Activated T-helper 2 cell treated with anti-CD3 and anti-CD28 coated beads, Interferon-gamma antibody, Interleukin-2, Interleukin-4, amounts not matched to agents 10 μg/mL and 5 μg/mL and 100 μg/mL, durations not matched to agents 14 hours and 24 hours and 36 hours (primary cell): ENCODE results near the gene PSMB9. TPM values are rescaled to one million over a fixed set of nuclear protein-coding genes. Genes with fewer than 3 reads are reported as not detected.
A peak's percentile ranks its signal among the peaks of the same experiment; 100 is the strongest.

ENCODE experiments used
- DNase-seq: peaks from one replicate; pipeline ENCODE4 v3.0.0; 2021; ENCODE audit warnings: low spot score
- H3K27ac Mint-ChIP-seq: one replicate; pipeline ENCODE4 v1.8.0; 2021; ENCODE audit warnings: mixed read lengths
- H3K27me3 Mint-ChIP-seq: one replicate; pipeline ENCODE4 v1.8.0; 2021; ENCODE audit warnings: low read depth, mixed read lengths
- H3K36me3 Mint-ChIP-seq: one replicate; pipeline ENCODE4 v1.8.0; 2021; ENCODE audit warnings: low read depth, mixed read lengths
- H3K4me1 Mint-ChIP-seq: one replicate; pipeline ENCODE4 v1.8.0; 2021; ENCODE audit warnings: low read depth, mixed read lengths
- H3K4me3 Mint-ChIP-seq: one replicate; pipeline ENCODE4 v1.8.0; 2021; ENCODE audit warnings: low read depth, mild to moderate bottlenecking, moderate library complexity, mixed read lengths
- H3K9me3 Mint-ChIP-seq: one replicate; pipeline ENCODE4 v1.8.0; 2021; ENCODE audit warnings: mixed read lengths
- intact Hi-C: fragments of 100-400 bp; cut with micrococcal nuclease; formaldehyde crosslinking; loops from one replicate; pipeline ENCODE4 v1.15.1; 2023
- total RNA-seq: library from RNA; stranded (reverse); gene quantifications from 2 replicates; pipeline ENCODE4 v1.2.3, GENCODE V29; 2022

PSMB9 gene
- total RNA-seq, 1 donor from 2014 or later = 262 TPM

- peaks cover 51% of the 10 kb centered on the region for H3K4me1 Mint-ChIP-seq
- H3K9me3 Mint-ChIP-seq = no peaks in the 10 kb centered on the region
- DNase-seq = no peak
- no peaks in the 10 kb centered on the region for H3K27me3 Mint-ChIP-seq
- H3K4me3 Mint-ChIP-seq = peak overlapping the region; percentile 99
- H3K36me3 Mint-ChIP-seq = peaks cover 80% of the 10 kb centered on the region
- intact Hi-C loops = loop anchor here (10.0 kb wide), 2 partner anchors 362 to 1008 kb away; partner anchors contain the start of genes HSD17B8, RING1, RXRB and SLC39A7
- peak overlapping the region; percentile 98 for H3K27ac Mint-ChIP-seq
These were observed 11.3 kb upstream of the PSMB9 start for GRCh38 chr6:32842690-32843089.

- Mint-ChIP-seq H3K27ac (peak overlapping the region; percentile 98), H3K9me3 (no peaks in the 10 kb centered on the region), H3K4me3 (peak overlapping the region; percentile 99), H3K4me1 (peaks cover 59% of the 10 kb centered on the region), H3K36me3 (peaks cover 87% of the 10 kb centered on the region), H3K27me3 (no peaks in the 10 kb centered on the region)
- no peak for DNase-seq
- intact Hi-C loops = loop anchor here (10.0 kb wide), 2 partner anchors 361 to 1009 kb away; partner anchors contain the start of genes HSD17B8, RING1, RXRB and SLC39A7
These were observed 10.5 kb upstream of the PSMB9 start for GRCh38 chr6:32843331-32843978.

GRCh38 chr6:32843979-32844838, 9.8 kb upstream of the PSMB9 start, which contains the start of gene PSMB8:
TSS of gene PSMB8 (minus strand) at chr6:32844047. CDS start at chr6:32843996, 51 bp downstream.
- no peaks in the 10 kb centered on the region for H3K9me3 Mint-ChIP-seq
- H3K4me3 Mint-ChIP-seq = peak within 1 kb of the TSS; percentile 99
- H3K27me3 Mint-ChIP-seq = no peaks in the 10 kb centered on the region
- DNase-seq = peak; percentile 96
- peaks cover 66% of the 10 kb centered on the region for H3K4me1 Mint-ChIP-seq
- peak within 1 kb of the TSS; percentile 98 for H3K27ac Mint-ChIP-seq
- peaks cover 95% of the 10 kb centered on the region for H3K36me3 Mint-ChIP-seq
- intact Hi-C loops = loop anchor here (1.0 to 10.0 kb wide), 4 partner anchors 9 to 1009 kb away; partner anchors contain the start of genes HSD17B8, RING1, RXRB and SLC39A7

GRCh38 chr6:32844839-32845383, 9.1 kb upstream of the PSMB9 start:
- H3K4me3 Mint-ChIP-seq = peak overlapping the region; percentile 99
- H3K27ac Mint-ChIP-seq = peak overlapping the region; percentile 98
- peaks cover 64% of the 10 kb centered on the region for H3K4me1 Mint-ChIP-seq
- H3K27me3 Mint-ChIP-seq = no peaks in the 10 kb centered on the region
- no peak for DNase-seq
- H3K9me3 Mint-ChIP-seq = no peaks in the 10 kb centered on the region
- intact Hi-C loops = loop anchor here (1.0 to 10.0 kb wide), 4 partner anchors 8 to 1010 kb away; partner anchors contain the start of genes HSD17B8, RING1, RXRB and SLC39A7
- H3K36me3 Mint-ChIP-seq = peaks cover 93% of the 10 kb centered on the region

- DNase-seq = peak; percentile 58
- no peaks in the 10 kb centered on the region for H3K9me3 Mint-ChIP-seq
- H3K4me1 Mint-ChIP-seq = peaks cover 64% of the 10 kb centered on the region
- peak overlapping the region; percentile 98 for H3K27ac Mint-ChIP-seq
- peak overlapping the region; percentile 99 for H3K4me3 Mint-ChIP-seq
- intact Hi-C loops = loop anchor here (2.0 to 10.0 kb wide), 3 partner anchors 125 to 1011 kb away; partner anchors contain the start of genes HSD17B8, RING1, RXRB and SLC39A7
- no peaks in the 10 kb centered on the region for H3K27me3 Mint-ChIP-seq
- peaks cover 93% of the 10 kb centered on the region for H3K36me3 Mint-ChIP-seq
These were observed 8.6 kb upstream of the PSMB9 start for GRCh38 chr6:32845384-32845884.

DNA sequence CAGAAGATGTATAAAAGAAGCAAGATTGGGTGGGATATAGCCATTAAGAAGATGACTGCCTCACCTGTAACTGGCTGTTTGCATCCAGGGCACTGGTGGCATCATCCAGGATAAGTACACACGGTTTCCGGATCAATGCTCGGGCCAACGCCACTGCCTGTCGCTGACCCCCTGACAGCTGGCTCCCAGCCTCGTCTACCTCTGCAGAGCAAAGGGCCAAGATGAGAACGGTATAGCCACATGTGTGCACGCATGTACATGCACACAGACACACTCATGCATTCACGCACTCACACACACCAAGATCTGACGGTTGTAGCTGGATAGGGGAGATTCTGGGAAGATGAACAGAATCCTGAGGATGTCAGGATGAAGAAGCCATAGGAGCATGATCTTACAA, 7.0 kb upstream of the PSMB9 start:
- Mint-ChIP-seq H3K27me3 (no peaks in the 10 kb centered on the region), H3K4me1 (peaks cover 65% of the 10 kb centered on the region), H3K27ac (peak overlapping the region; percentile 34), H3K9me3 (no peaks in the 10 kb centered on the region), H3K36me3 (peaks cover 93% of the 10 kb centered on the region), H3K4me3 (peak overlapping the region; percentile 53)
- DNase-seq = no peak
- intact Hi-C loops = loop anchor here (10.0 kb wide), 2 partner anchors 358 to 1012 kb away; partner anchors contain the start of genes HSD17B8, RING1, RXRB and SLC39A7

GRCh38 chr6:32847795-32848194, 6.2 kb upstream of the PSMB9 start:
- DNase-seq = no peak
- H3K4me1 Mint-ChIP-seq = peaks cover 61% of the 10 kb centered on the region
- H3K27ac Mint-ChIP-seq = peak overlapping the region; percentile 34
- peak overlapping the region; percentile 53 for H3K4me3 Mint-ChIP-seq
- intact Hi-C loops = loop anchor here (10.0 kb wide), 2 partner anchors 357 to 1013 kb away; partner anchors contain the start of genes HSD17B8, RING1, RXRB and SLC39A7
- H3K36me3 Mint-ChIP-seq = peaks cover 93% of the 10 kb centered on the region
- no peaks in the 10 kb centered on the region for H3K9me3 Mint-ChIP-seq
- no peaks in the 10 kb centered on the region for H3K27me3 Mint-ChIP-seq

DNA sequence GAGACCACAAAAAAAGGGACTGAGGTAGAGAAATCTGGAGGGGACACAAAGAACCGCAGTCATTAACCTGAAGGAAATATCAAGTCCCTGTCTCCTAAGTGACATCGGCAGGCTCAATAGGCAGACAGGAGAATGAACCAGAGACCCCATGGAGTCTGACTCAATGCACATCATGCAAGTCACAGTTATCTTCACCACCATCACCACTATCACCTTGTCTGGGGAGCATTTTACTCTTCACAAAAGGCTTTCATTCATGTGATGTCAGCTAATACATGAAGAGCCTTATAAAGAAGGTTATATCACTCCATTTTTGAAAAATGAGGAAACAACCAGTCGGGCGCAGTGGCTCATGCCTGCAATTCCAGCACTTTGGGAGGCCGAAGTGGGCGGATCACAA, 4.9 kb upstream of the PSMB9 start:
- Mint-ChIP-seq H3K27me3 (no peaks in the 10 kb centered on the region), H3K4me1 (peaks cover 61% of the 10 kb centered on the region), H3K9me3 (no peaks in the 10 kb centered on the region), H3K36me3 (peaks cover 85% of the 10 kb centered on the region), H3K4me3 (peak overlapping the region; percentile 56), H3K27ac (peak overlapping the region; percentile 17)
- DNase-seq = no peak
- intact Hi-C loops = loop anchor here (10.0 kb wide), 2 partner anchors 356 to 1014 kb away; partner anchors contain the start of genes HSD17B8, RING1, RXRB and SLC39A7

DNA sequence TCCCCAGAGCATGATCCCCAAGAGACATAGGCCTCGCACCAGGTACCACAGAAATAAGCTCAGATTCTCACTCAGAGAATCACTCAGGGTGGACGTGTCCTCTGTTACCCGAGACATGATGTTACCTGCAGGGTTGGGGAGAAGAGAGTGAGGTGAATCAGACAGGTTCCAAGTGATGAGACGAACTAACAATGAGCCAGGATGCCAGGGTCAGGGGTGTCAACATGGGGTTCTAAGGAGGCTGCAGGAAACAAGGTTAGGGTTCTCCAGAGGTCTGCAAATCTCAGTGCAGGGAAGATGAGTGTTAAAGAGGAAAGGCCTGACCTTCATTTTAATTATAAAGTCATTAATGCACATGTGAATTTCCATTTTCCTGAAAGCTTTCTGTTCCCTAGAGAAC, 3.0 kb upstream of the PSMB9 start:
- Mint-ChIP-seq H3K36me3 (peaks cover 82% of the 10 kb centered on the region), H3K27ac (peak overlapping the region; percentile 84), H3K4me1 (peaks cover 64% of the 10 kb centered on the region), H3K9me3 (no peaks in the 10 kb centered on the region), H3K4me3 (peak overlapping the region; percentile 99), H3K27me3 (no peaks in the 10 kb centered on the region)
- DNase-seq = no peak
- intact Hi-C loops = loop anchor here (10.0 kb wide), 1 partner anchor 464 kb away; the partner anchor contains the start of genes TAPBP and ZBTB22

GRCh38 chr6:32852018-32852843, 1.8 kb upstream of the PSMB9 start:
- Mint-ChIP-seq H3K9me3 (no peaks in the 10 kb centered on the region), H3K4me1 (peaks cover 63% of the 10 kb centered on the region)
- no peak for DNase-seq

GRCh38 chr6:32852844-32853540, 1.0 kb upstream of the PSMB9 start:
- Mint-ChIP-seq H3K36me3 (peaks cover 81% of the 10 kb centered on the region), H3K4me1 (peaks cover 63% of the 10 kb centered on the region), H3K27me3 (no peaks in the 10 kb centered on the region), H3K9me3 (no peaks in the 10 kb centered on the region), H3K4me3 (peak overlapping the region; percentile 99), H3K27ac (peak overlapping the region; percentile 84)
- peak; percentile 40 for DNase-seq
- intact Hi-C loops = loop anchor here (1.0 to 10.0 kb wide), 2 partner anchors 9 to 462 kb away; partner anchors contain the start of genes PSMB8, TAPBP and ZBTB22

More at GRCh38 chr6:32852018-32852843, 1.8 kb upstream of the PSMB9 start:
- Mint-ChIP-seq H3K36me3 (peaks cover 81% of the 10 kb centered on the region), H3K27ac (peak overlapping the region; percentile 84), H3K27me3 (no peaks in the 10 kb centered on the region), H3K4me3 (peak overlapping the region; percentile 99)
- intact Hi-C loops = loop anchor here (10.0 kb wide), 1 partner anchor 463 kb away; the partner anchor contains the start of genes TAPBP and ZBTB22
